SU-DHL-6 (cell line): ENCODE data around the gene CASP9.

ENCODE experiments used
- H2AFZ ChIP-seq: fragments of 200-600 bp; sonication (generic); 2 replicates; pipeline ENCODE4 v1.6.1; 2014; ENCODE audit warnings: low read depth, mild to moderate bottlenecking, moderate library complexity, mixed read lengths, antibody characterized with exemption, low read length; ENCODE audit not compliant: severe bottlenecking
- H3F3A ChIP-seq: fragments of 200-600 bp; shearing (Covaris generic); 2 replicates; pipeline ENCODE4 v1.6.0; 2016; ENCODE audit warnings: antibody characterized with exemption, mild to moderate bottlenecking; ENCODE audit not compliant: insufficient read depth
- H3K27ac ChIP-seq: fragments of 200-600 bp; sonication (generic); 2 replicates; pipeline ENCODE4 v1.5.1; 2016; ENCODE audit warnings: low read depth, mild to moderate bottlenecking, low read length, moderate library complexity, mixed read lengths
- H3K27me3 ChIP-seq: fragments of 200-600 bp; sonication (generic), shearing (Covaris generic); 2 replicates; pipeline ENCODE4 v1.6.0; 2014; ENCODE audit warnings: mild to moderate bottlenecking, low read length
- H3K36me3 ChIP-seq: fragments of 200-600 bp; sonication (generic); 2 replicates; pipeline ENCODE4 v1.6.1; 2014; ENCODE audit warnings: mild to moderate bottlenecking, low read length, mixed read lengths
- H3K4me2 ChIP-seq: fragments of 300-600, 200-600 bp; shearing (Covaris generic), sonication (generic); 2 replicates; pipeline ENCODE4 v1.6.0; 2014; ENCODE audit warnings: low read length, low read depth, mild to moderate bottlenecking; ENCODE audit not compliant: poor library complexity, severe bottlenecking
- H3K4me3 ChIP-seq: fragments of 200-600 bp; sonication (generic); 2 replicates; pipeline ENCODE4 v1.5.1; 2014; ENCODE audit warnings: antibody characterized with exemption, low read length, mild to moderate bottlenecking, mixed read lengths; ENCODE audit not compliant: insufficient read depth, poor library complexity, severe bottlenecking
- H3K79me2 ChIP-seq: fragments of 200-600 bp; sonication (generic); 2 replicates; pipeline ENCODE4 v1.6.1; 2014; ENCODE audit warnings: mild to moderate bottlenecking, low read length, moderate library complexity; ENCODE audit not compliant: insufficient read depth
- H3K9ac ChIP-seq: fragments of 200-600 bp; sonication (generic); 2 replicates; pipeline ENCODE4 v1.7.0; 2014; ENCODE audit warnings: mild to moderate bottlenecking, low read length
- H3K9me2 ChIP-seq: fragments of 200-600 bp; sonication (generic); replicated peaks from 2 replicates; pipeline ENCODE4 v1.6.1; 2014; ENCODE audit warnings: low read length; ENCODE audit not compliant: insufficient read depth
- H3K9me3 ChIP-seq: fragments of 200-600 bp; sonication (generic); 2 replicates; pipeline ENCODE4 v1.6.1; 2014; ENCODE audit warnings: low read length, mixed read lengths; ENCODE audit not compliant: insufficient read depth
- H4K20me1 ChIP-seq: fragments of 200-600 bp; sonication (generic); 2 replicates; pipeline ENCODE4 v1.6.1; 2014; ENCODE audit warnings: low read depth, mild to moderate bottlenecking, antibody characterized with exemption, low read length, moderate library complexity, mixed read lengths
- EZH2phosphoT487 ChIP-seq: fragments of 200-600 bp; sonication (generic), shearing (Covaris generic); conservative IDR thresholded peaks from 2 replicates; pipeline ENCODE4 v1.6.1; 2018; ENCODE audit warnings: mild to moderate bottlenecking, antibody characterized with exemption, low read length, moderate library complexity, mixed read lengths
- TF ChIP-seq, protein P1 (sequence below): fragments of 200-600 bp; sonication (generic); IDR thresholded peaks from one replicate; pipeline ENCODE4 v1.5.1; 2017; ENCODE audit warnings: antibody characterized with exemption, mild to moderate bottlenecking, low read length, moderate library complexity; ENCODE audit not compliant: insufficient read depth, poor library complexity, severe bottlenecking

The CASP9 gene

DNA sequence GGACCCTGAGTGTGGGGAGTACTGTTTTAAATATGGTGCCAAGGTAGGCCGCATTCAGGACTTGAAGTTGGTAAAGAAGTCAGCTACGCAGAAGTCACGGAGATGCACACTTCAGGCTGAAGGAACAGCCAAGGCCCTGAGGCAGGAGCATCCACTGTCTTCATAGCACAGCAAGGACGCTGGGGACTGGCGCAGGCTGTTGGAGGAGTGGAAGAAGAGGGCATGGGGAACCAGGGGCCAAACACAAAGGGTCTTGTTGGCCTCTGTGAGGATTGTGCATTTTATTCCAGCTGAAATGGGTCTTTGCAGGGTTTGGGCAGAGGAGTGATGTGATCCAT lies 19.2 kb upstream of the CASP9 start:
- Histone ChIP-seq H3K27ac (no peak overlapping the region), H3K9me2 (no peaks in the 10 kb centered on the region), H3K9ac (no peak overlapping the region), H3K36me3 (peaks cover 8% of the 10 kb centered on the region; the same call in 1 of the 2 replicates), H2AFZ (no peak overlapping the region), H3K79me2 (no peaks in the 10 kb centered on the region), H3F3A (no peaks in the 10 kb centered on the region), H4K20me1 (no peaks in the 10 kb centered on the region), H3K9me3 (no peaks in the 10 kb centered on the region), H3K4me2 (no peak overlapping the region), H3K27me3 (no peaks in the 10 kb centered on the region), H3K4me3 (no peak overlapping the region)
- TF ChIP-seq, protein P1, sequence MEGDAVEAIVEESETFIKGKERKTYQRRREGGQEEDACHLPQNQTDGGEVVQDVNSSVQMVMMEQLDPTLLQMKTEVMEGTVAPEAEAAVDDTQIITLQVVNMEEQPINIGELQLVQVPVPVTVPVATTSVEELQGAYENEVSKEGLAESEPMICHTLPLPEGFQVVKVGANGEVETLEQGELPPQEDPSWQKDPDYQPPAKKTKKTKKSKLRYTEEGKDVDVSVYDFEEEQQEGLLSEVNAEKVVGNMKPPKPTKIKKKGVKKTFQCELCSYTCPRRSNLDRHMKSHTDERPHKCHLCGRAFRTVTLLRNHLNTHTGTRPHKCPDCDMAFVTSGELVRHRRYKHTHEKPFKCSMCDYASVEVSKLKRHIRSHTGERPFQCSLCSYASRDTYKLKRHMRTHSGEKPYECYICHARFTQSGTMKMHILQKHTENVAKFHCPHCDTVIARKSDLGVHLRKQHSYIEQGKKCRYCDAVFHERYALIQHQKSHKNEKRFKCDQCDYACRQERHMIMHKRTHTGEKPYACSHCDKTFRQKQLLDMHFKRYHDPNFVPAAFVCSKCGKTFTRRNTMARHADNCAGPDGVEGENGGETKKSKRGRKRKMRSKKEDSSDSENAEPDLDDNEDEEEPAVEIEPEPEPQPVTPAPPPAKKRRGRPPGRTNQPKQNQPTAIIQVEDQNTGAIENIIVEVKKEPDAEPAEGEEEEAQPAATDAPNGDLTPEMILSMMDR: no peak
- no peak for TF ChIP-seq EZH2phosphoT487

GRCh38 chr1:15542388-15543250 lies 18.6 kb upstream of the CASP9 start:
- Histone ChIP-seq H3K9me2 (no peaks in the 10 kb centered on the region), H3K27ac (no peak overlapping the region), H3K36me3 (peaks cover 8% of the 10 kb centered on the region; the same call in 1 of the 2 replicates), H4K20me1 (no peaks in the 10 kb centered on the region), H3K9ac (no peak overlapping the region), H3K4me2 (no peak overlapping the region), H3K27me3 (no peaks in the 10 kb centered on the region), H2AFZ (no peak overlapping the region), H3K4me3 (no peak overlapping the region), H3F3A (no peaks in the 10 kb centered on the region), H3K79me2 (no peaks in the 10 kb centered on the region), H3K9me3 (no peaks in the 10 kb centered on the region)
- no peak for TF ChIP-seq EZH2phosphoT487
- TF ChIP-seq, protein P1: no peak

- Histone ChIP-seq H3F3A (no peaks in the 10 kb centered on the region), H3K4me3 (no peak overlapping the region), H3K9me2 (no peaks in the 10 kb centered on the region), H3K36me3 (peaks cover 11% of the 10 kb centered on the region; the same call in 1 of the 2 replicates), H3K79me2 (no peaks in the 10 kb centered on the region), H3K27me3 (no peaks in the 10 kb centered on the region), H2AFZ (no peak overlapping the region), H3K27ac (no peak overlapping the region), H3K9ac (no peak overlapping the region), H3K4me2 (no peak overlapping the region), H3K9me3 (no peaks in the 10 kb centered on the region), H4K20me1 (no peaks in the 10 kb centered on the region)
- TF ChIP-seq, protein P1: no peak
- no peak for TF ChIP-seq EZH2phosphoT487
These were observed 17.3 kb upstream of the CASP9 start for GRCh38 chr1:15541231-15541792.
